Smooth muscle cell of bladder (primary cell): Measurements from ENCODE around the gene ZNF81. TPM values are rescaled to one million over a fixed set of nuclear protein-coding genes. Genes with fewer than 3 reads are reported as not detected.

Experiments used
- total RNA-seq: library from RNA; depleted of rRNA; stranded (reverse); fragments of >200 nt; gene quantifications from 2 replicates; pipeline ENCODE4 v1.2.3, GENCODE V29; 2014

The ZNF81 gene
- total RNA-seq, result 3.7 and 5.7 TPM in 2 replicates

GRCh38 chrX:47836164-47837072, at the start of gene ZNF81:
Gene ZNF81 (plus strand): TSS chrX:47836902. CDS start chrX:47846268, 9,366 bp downstream.

Other genes with a start within 250 kb of the ZNF81 start
- gene SYN1, start 217.0 kb upstream of the ZNF81 start, total RNA-seq, result 0.18 and 0.71 TPM in 2 replicates
- gene CFP, start 207.0 kb upstream of the ZNF81 start, total RNA-seq, result 0.14 and 0.46 TPM in 2 replicates
- gene ELK1, start 186.3 kb upstream of the ZNF81 start, total RNA-seq, result 14.6 and 16.6 TPM in 2 replicates
- 143 and 152 TPM in 2 replicates for gene UXT, start 177.7 kb upstream of the ZNF81 start, total RNA-seq
- gene ZNF182, start 167.1 kb downstream of the ZNF81 start, total RNA-seq, result 2.8 and 3.0 TPM in 2 replicates
- gene SPACA5, start 170.1 kb downstream of the ZNF81 start, total RNA-seq, result not detected in 2 replicates
- gene ZNF630, start 234.7 kb downstream of the ZNF81 start, total RNA-seq, result 1.7 and 2.1 TPM in 2 replicates